Stimulated activated CD4-positive, alpha-beta T cell treated with anti-CD3 and anti-CD28 coated beads, Interleukin-2, amount 100 ng/mL, for 48 hours (primary cell): ENCODE measurements around the gene RAB3IL1.

Source experiments
- DNase-seq, 2 donors: peaks; one replicate each; pipeline ENCODE4 v3.0.0-alpha.2; 2020

Gene RAB3IL1

GRCh38 chr11:61862714-61863547 is 54.4 kb downstream of the RAB3IL1 start:
- no peak for DNase-seq

DNA sequence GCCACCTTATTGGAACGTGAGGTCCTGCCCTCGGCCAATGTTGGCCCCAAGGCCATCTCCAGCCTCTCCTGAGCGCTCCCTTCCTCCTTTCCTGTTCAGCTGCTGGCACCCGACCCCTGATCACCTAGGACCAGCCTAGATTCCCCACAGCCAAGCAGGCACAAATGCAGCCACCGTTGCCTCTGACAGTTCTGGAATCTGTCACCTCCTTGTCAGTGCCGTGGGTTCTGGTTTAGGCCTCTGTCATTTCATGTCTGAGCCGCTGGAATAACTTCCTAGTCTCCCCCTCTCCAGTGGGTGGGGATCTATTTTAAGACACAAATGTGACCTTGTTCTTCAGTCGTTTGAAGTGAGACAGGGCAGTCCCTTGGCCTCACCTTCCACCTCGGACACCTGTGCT is 55.7 kb downstream of the RAB3IL1 start:
- no peak for DNase-seq

- DNase-seq, result no peak
These were observed 57.1 kb downstream of the RAB3IL1 start for GRCh38 chr11:61860054-61860903.

GRCh38 chr11:61855939-61856680 is 61.3 kb downstream of the RAB3IL1 start:
- DNase-seq, result no peak

DNA sequence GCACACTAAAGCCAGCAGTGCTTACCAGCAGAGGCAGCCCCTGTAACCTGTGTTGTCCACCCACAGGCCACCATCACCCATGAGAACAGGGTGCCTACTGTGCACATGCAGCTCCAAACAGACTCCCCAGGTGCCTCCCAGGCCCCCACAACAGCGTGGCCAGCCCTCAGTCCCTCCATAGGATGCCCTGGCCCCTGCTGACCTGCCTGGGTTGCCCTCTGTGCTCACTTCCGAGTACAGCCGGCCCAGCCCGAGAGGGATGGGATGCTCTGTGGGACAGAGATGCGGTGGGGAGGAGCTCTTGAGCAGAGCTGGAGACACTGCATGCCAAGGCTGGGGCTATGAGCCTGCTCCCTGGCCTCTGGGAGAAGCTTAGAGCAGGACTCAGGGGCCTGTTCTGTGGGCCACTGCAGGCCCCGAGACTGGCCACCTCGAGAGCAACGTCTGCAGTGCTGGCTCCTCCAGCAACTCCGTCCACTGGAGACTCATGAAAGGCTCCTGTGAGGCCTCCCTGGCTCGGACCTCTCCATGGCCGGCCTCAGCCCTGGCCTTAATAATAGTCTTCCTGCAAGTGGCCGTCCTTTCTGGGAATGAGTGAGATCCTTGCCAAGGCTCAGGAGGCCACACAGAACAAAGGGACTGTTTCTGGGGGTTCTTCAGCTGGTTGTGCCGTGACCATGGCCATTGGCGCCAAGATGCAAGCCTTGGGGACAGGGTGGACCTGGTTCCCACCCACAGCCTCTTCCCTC is 62.2 kb downstream of the RAB3IL1 start:
- DNase-seq, result no peak

- DNase-seq, result no peak
These were observed 63.0 kb downstream of the RAB3IL1 start for GRCh38 chr11:61854206-61854895.

GRCh38 chr11:61853698-61854169 is 63.6 kb downstream of the RAB3IL1 start:
- DNase-seq, result no peak

- DNase-seq, result no peak
These were observed 65.5 kb downstream of the RAB3IL1 start for GRCh38 chr11:61851900-61852295.

DNA sequence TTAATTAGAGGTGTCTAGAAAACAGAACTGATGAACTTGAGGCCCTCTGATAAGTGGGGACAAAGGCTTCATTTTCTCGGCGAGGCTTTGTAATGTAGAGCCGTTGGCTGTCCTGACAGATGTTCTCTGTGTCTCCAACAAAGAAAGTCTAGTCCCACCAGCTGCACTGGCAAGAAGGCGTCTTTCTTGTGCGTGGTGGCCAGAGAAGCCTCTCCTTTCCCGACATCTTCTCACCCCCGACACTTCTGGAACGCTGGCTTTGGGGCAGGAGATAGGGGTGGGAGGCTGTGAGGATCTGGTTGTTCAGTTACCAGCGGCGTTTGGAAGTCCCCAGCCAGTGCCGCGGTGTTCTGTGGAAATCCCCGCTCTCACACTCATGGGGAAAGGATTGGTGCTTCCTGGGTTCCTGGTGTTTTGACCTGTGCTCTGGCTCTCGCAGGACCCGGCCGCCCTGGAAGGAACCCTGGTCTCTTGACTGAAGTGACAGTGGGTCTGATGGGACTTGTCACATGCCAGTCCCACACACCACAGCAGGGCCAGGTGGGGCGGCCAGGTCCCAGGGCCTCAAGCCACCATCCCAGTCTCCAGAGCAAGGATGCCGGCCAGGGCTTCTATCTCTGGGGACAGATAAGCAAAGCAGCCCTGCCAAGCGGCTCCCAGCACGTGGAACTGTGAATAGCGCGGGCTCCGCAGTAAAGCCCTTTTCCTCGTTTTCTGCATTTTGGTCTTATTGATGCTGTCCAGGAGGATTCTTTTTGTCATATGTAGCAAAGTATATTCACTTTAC is 66.1 kb downstream of the RAB3IL1 start:
- no peak for DNase-seq

GRCh38 chr11:61850687-61851086 is 66.7 kb downstream of the RAB3IL1 start:
- DNase-seq, result no peak

GRCh38 chr11:61848631-61849030 is 68.7 kb downstream of the RAB3IL1 start:
- no peak for DNase-seq

- no peak for DNase-seq
These were observed 69.3 kb downstream of the RAB3IL1 start for GRCh38 chr11:61847914-61848581.
